ENCODE data around the gene HCN2. TPM values are rescaled to one million over a fixed set of nuclear protein-coding genes. Genes with fewer than 3 reads are reported as not detected.
"Not testable (repeated sequence)": the region's sequence is repeated elsewhere in the genome, so short reads cannot be mapped to it uniquely, and the experiment has no call there.

Gene HCN2
- total RNA-seq, 4 donors from 2014 or later = 0.14 to 1.00 (median 0.64) TPM; not detected in 1

GRCh38 chr19:625257-625656 lies 35.6 kb downstream of the HCN2 start:
- in situ Hi-C loops (cut with MboI; ENCODE audit: low pct_ligation_motif_present in 1 of 4, low pct_unique_long_range_greater_than_20kb in 1 of 4, low sequenced_read_pairs in 3 of 4) (no loop called here), intact Hi-C loops (cut with DNase I; ENCODE audit: low total_unique reads) (no loop called here)
- H3K9me3 ChIP-seq = no peaks in the 10 kb centered on the region
- no peak for DNase-seq
- no peaks in the 10 kb centered on the region for H3K4me1 ChIP-seq
- no peaks in the 10 kb centered on the region for H3K27me3 ChIP-seq
- H3K36me3 ChIP-seq = peaks cover 0 to 23% (median 10%) of the 10 kb centered on the region in 4 donors
- H3K27ac ChIP-seq = no peak overlapping the region
- H3K4me3 ChIP-seq = no peak overlapping the region
- TF ChIP-seq POLR2A (IDR thresholded peaks at IDR 0.05) = no peak
- TF ChIP-seq EP300 (IDR thresholded peaks at IDR 0.05; ENCODE audit: low read depth) = no peak
- no peak for TF ChIP-seq CTCF (IDR thresholded peaks at IDR 0.05)
- no peak for TF ChIP-seq POLR2AphosphoS5 (IDR thresholded peaks at IDR 0.05)
- WGBS, 2 donors (ENCODE audit: low coverage in 1 of 2) = 71 to 98% methylated on average over 1 to 5 of the region's 5 CpGs

- intact Hi-C loops (cut with DNase I; ENCODE audit: low total_unique reads); H3K9me3 ChIP-seq; H3K4me1 ChIP-seq; H3K27ac ChIP-seq; H3K27me3 ChIP-seq; H3K4me3 ChIP-seq; in situ Hi-C loops (cut with MboI; ENCODE audit: low pct_ligation_motif_present in 1 of 4, low pct_unique_long_range_greater_than_20kb in 1 of 4, low sequenced_read_pairs in 3 of 4); DNase-seq: not testable (repeated sequence)
- peaks cover 0 to 23% (median 6%) of the 10 kb centered on the region in 4 donors for H3K36me3 ChIP-seq
- WGBS, 2 donors (ENCODE audit: low coverage in 1 of 2) = 92 to 94% methylated on average over 6 to 7 of the region's 7 CpGs
These were observed 36.9 kb downstream of the HCN2 start for GRCh38 chr19:626566-626965.

- peaks cover 7 to 14% (median 12%) of the 10 kb centered on the region in 4 donors for H3K4me1 ChIP-seq
These were observed 38.5 kb downstream of the HCN2 start for GRCh38 chr19:628168-628567.

GRCh38 chr19:629515-629914 lies 39.8 kb downstream of the HCN2 start:
- H3K27ac ChIP-seq; DNase-seq; H3K9me3 ChIP-seq; H3K27me3 ChIP-seq; H3K4me3 ChIP-seq; in situ Hi-C loops (cut with MboI; ENCODE audit: low pct_ligation_motif_present in 1 of 4, low pct_unique_long_range_greater_than_20kb in 1 of 4, low sequenced_read_pairs in 3 of 4); intact Hi-C loops (cut with DNase I; ENCODE audit: low total_unique reads): not testable (repeated sequence)
- Histone ChIP-seq H3K4me1 (peaks cover 14 to 22% (median 20%) of the 10 kb centered on the region in 4 donors), H3K36me3 (peaks cover 0 to 13% (median 6%) of the 10 kb centered on the region in 4 donors)
- 86 to 96% methylated on average over 4 to 17 of the region's 25 CpGs for WGBS, 2 donors (ENCODE audit: low coverage in 1 of 2)

More at GRCh38 chr19:628168-628567, 38.5 kb downstream of the HCN2 start:
- no peaks in the 10 kb centered on the region for H3K27me3 ChIP-seq
- in situ Hi-C loops (cut with MboI; ENCODE audit: low pct_ligation_motif_present in 1 of 4, low pct_unique_long_range_greater_than_20kb in 1 of 4, low sequenced_read_pairs in 3 of 4) (no loop called here), intact Hi-C loops (cut with DNase I; ENCODE audit: low total_unique reads) (no loop called here)
- peaks cover 0 to 13% (median 6%) of the 10 kb centered on the region in 4 donors for H3K36me3 ChIP-seq
- H3K4me3 ChIP-seq = no peak overlapping the region
- 92 to 100% methylated on average over 11 to 19 of the region's 19 CpGs for WGBS, 2 donors (ENCODE audit: low coverage in 1 of 2)
- H3K27ac ChIP-seq = no peak overlapping the region
- DNase-seq = no peak
- TF ChIP-seq POLR2A (IDR thresholded peaks at IDR 0.05) (no peak), POLR2AphosphoS5 (IDR thresholded peaks at IDR 0.05) (no peak), CTCF (IDR thresholded peaks at IDR 0.05) (peak in 1 of 5 experiments; percentile 15), EP300 (IDR thresholded peaks at IDR 0.05; ENCODE audit: low read depth) (no peak)
- H3K9me3 ChIP-seq = no peaks in the 10 kb centered on the region

GRCh38 chr19:629961-630714 lies 40.5 kb downstream of the HCN2 start:
- in situ Hi-C loops (cut with MboI; ENCODE audit: low pct_ligation_motif_present in 1 of 4, low pct_unique_long_range_greater_than_20kb in 1 of 4, low sequenced_read_pairs in 3 of 4) = no loop called here

More at GRCh38 chr19:629961-630714, 40.5 kb downstream of the HCN2 start:
- H3K27me3 ChIP-seq = no peaks in the 10 kb centered on the region
- no peaks in the 10 kb centered on the region for H3K9me3 ChIP-seq
- 97% methylated on average over 30 of the region's 30 CpGs; no CpG with 5 or more reads in 1 of the 2 donors for WGBS, 2 donors (ENCODE audit: low coverage in 1 of 2)
- intact Hi-C loops (cut with DNase I; ENCODE audit: low total_unique reads) = no loop called here
- H3K4me3 ChIP-seq = no peak overlapping the region
- TF ChIP-seq POLR2A (IDR thresholded peaks at IDR 0.05) (no peak), POLR2AphosphoS5 (IDR thresholded peaks at IDR 0.05) (no peak), EP300 (IDR thresholded peaks at IDR 0.05; ENCODE audit: low read depth) (no peak), CTCF (IDR thresholded peaks at IDR 0.05) (no peak)
- DNase-seq = no peak
- peaks cover 17 to 25% (median 21%) of the 10 kb centered on the region in 4 donors for H3K4me1 ChIP-seq
- H3K27ac ChIP-seq = no peak overlapping the region
- H3K36me3 ChIP-seq = peaks cover 0 to 13% (median 6%) of the 10 kb centered on the region in 4 donors

All from transverse colon (tissue), 4 donors.